Effector CD8-positive, alpha-beta T cell (primary cell): ENCODE data around the gene VKORC1L1.
"Not testable (repeated sequence)": the region's sequence is repeated elsewhere in the genome, so short reads cannot be mapped to it uniquely, and the experiment has no call there.

Experiments used
- DNase-seq: peaks from one replicate; lab custom pipeline; 2025; lab: John Stamatoyannopoulos, UW

VKORC1L1 gene

DNA sequence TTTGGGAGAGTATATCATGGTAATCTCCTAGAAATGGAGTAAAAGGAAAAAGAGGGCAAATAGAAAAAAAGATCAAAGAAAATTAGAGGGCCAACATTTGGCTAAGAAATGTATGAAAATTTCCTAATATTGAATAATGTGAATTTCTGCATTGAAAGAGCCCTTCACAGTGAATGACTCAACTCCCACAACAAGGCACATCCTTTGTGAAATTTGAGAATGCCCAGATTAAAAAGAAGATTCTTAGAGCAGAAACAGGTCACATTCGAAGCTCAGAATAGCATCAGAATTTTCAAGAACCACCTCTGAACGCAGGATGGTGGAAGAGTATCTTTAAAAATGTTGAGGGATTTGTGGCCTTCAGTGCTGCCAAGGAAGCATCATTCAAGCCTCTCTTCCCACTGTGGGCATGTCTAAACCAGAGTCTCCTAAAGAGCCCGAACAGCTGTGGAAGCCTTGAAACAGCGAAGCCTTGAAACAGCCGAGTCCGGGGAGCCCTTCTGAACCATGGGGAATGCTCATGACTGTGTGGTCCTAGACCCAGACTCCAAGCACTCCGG, 65.5 kb downstream of the VKORC1L1 start:
- no peak for DNase-seq

GRCh38 chr7:65945787-65946186, 72.9 kb downstream of the VKORC1L1 start:
- DNase-seq: not testable (repeated sequence)

GRCh38 chr7:65946904-65947303, 74.0 kb downstream of the VKORC1L1 start:
- no peak for DNase-seq

GRCh38 chr7:65951837-65952578, 79.1 kb downstream of the VKORC1L1 start:
- no peak for DNase-seq

GRCh38 chr7:65953001-65953720, 80.3 kb downstream of the VKORC1L1 start:
- DNase-seq: no peak

- no peak for DNase-seq
Measured at GRCh38 chr7:65953890-65954450, 81.1 kb downstream of the VKORC1L1 start.

GRCh38 chr7:65955718-65956117, 82.8 kb downstream of the VKORC1L1 start:
- DNase-seq: no peak

GRCh38 chr7:65960351-65961074, 87.6 kb downstream of the VKORC1L1 start:
- no peak for DNase-seq

GRCh38 chr7:65962033-65962432, 89.2 kb downstream of the VKORC1L1 start:
- no peak for DNase-seq

DNA sequence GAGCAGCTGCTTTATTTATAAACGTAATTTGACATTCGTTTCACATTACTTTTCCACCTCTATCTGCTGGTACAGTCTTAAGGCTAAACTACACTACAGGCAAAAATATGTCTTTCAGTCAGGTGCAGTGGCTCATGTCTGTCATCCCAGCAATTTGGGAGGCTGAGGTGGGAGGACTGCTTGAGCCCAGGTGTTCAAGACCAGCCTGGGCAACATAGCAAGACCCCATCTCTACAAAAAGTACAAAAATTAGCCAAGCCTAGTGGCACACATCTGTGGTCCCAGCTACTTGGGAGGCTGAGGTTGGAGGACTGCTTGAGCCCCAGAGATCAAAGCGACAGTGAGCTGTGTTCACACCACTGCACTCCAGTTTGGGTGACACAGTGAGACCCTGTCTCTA, 91.8 kb downstream of the VKORC1L1 start:
- not testable (repeated sequence) for DNase-seq

DNA sequence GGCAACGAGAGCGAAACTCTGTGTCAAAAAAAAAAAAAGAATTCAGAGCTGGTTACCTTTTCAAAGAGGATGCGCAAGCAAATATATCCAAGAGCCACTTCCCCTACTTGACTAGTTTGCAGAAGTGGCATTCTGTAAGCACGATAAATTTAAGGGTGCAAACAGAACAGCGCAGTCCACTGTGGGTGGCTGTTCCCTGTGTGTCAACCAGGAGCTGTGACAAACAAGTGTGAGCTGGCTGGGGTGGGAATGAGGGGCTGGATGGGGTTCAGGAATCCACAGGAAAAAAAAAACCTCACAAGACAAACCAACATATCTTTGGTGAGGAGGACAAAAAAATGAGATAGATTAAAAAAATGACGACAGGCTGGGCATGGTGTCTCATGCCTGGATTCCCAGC, 93.3 kb downstream of the VKORC1L1 start:
- DNase-seq: no peak

DNA sequence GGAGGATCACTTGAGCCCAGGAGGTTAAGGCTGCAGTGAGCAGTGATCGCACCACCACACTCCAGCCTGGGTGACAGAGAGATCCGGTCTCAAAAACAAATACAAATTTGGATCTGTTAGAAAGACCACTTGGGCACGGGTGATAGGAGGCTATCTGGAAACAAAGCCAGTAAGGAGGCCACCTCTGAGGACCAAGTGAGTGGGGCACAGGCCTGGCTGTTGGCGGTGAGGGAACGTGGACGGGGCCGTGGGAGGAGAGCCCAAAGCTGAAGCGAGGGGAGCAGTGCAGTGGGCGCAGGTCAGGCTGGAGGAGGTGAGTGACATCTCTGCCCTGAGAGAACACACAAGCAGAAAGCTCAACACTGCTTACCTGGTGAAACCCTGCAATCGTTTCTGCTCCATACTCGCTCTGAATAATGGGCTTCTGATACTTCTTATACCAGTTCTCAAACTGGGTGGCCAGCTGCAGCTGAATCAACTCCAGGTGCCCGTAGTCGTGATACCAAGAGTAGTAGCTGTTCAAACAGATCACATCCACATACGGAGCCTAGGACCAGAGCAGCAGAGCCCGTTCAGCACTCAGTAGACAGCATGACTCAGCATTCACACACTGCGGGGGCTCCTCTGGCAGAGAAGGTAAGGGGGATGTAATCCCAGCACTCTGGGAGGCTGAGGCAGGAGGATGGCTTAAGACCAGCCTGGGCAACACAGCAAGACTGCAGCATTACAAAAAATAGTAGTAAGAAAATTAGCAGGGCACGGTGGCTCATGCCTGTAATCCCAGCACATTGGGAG, 94.7 kb downstream of the VKORC1L1 start:
- no peak for DNase-seq

DNA sequence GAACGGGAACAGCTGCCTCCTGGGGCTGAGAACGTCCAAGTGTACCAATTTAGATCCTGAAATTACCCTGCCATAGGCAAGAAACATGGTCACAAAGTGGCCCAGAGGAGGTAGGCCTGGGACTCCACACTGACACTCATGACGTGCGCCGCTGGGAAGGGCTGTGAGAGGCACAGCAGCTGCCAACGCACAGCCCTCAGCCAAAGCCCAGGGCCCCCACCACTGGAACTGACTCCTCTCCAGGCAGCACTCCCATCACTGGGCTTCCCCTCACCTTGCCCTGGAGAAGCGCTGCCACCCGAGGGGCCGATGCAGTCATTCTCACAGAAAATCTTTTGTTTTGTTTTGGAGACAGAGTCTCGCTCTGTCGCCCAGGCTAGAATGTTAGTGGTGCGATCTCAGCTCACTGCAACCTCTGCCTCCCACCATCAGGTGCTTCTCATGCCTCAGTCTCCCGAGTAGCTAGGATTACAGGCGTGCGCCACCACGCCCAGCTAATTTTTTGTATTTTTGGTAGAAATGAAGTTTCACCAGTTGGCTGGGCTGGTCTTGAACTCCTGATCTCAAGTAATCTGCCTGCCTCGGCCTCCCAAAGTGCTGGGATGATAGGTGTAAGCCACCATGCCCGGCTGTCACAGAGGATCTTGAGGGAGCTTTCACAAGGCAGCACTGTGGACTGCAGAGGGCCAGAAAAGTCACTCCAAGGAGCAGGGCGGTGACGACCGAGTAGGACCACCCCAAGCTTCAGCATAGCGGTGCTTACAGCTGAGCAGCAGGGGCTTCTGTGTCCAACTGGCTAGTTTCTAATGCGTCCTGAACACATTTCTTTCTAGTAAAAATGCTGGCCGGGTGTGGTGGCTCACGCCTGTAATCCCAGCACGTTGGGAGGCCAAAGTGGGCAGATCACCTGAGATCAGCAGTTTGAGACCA, 95.6 kb downstream of the VKORC1L1 start:
- no peak for DNase-seq

DNA sequence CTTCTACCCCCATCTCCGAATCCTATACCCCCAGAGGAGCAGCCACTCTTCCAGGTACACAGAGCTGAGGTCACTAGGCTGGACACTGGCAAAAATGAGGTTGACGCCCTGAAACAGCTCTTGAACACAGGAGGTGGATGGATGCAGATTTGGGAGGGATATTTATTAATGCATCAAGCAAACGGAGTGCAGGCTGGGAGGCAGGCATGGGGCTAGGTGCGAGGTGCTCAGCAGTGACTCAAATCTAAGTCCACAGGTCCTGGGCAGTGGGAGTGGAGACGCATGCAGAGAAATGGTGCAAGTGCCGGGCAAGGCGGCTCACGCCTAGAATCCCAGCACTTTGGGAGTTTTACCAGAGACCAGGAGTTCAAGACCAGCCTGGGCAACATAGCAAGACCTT, 98.1 kb downstream of the VKORC1L1 start:
- no peak for DNase-seq

DNA sequence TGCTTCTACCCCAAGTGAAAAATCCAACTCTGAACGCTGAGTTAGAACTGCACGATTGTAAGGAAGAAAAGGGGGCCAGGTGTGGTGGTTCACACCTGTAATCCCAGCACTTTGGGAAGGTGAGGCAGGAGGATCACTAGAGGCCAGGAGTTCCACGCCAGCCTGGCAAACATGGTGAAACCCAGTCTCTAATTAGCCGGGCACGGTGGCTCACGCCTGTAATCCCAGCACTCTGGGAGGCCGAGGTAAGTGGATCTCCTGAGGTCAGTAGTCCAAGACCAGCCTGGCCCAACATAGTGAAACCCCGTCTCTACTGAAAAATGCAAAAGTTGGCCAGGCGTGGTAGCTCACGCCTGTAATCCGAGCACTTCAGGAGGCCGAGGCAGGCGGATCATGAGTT, 100.1 kb downstream of the VKORC1L1 start:
- DNase-seq: no peak

DNA sequence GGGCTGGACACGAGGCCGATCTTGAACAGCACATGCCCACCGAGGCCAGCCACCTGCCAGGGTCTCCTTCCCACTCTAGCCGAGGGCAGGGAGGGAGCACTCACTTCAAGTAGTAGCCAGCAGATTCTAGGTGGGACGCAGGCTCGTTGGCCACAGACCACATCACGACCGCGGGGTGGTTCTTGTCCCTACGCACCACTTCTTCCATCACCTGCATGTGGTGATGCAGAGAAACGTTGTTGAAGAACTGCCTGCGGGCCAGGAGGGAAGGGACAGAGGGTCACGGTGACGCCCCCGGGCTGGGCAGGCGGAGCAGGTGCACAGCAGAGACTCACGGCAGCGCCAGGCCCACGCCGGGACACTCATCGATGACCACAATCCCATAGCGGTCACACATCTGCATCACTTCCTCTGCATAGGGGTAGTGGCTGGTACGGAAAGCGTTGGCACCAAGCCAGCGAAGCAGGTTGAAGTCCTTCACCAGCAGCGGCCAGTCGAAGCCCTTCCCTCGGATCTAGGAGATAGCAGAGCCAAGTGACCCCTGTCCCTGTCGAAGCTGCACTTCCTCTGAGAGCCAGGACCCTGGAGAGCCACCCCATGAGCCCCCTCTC, 101.4 kb downstream of the VKORC1L1 start:
- no peak for DNase-seq

GRCh38 chr7:65974876-65975275, 102.0 kb downstream of the VKORC1L1 start:
- no peak for DNase-seq

DNA sequence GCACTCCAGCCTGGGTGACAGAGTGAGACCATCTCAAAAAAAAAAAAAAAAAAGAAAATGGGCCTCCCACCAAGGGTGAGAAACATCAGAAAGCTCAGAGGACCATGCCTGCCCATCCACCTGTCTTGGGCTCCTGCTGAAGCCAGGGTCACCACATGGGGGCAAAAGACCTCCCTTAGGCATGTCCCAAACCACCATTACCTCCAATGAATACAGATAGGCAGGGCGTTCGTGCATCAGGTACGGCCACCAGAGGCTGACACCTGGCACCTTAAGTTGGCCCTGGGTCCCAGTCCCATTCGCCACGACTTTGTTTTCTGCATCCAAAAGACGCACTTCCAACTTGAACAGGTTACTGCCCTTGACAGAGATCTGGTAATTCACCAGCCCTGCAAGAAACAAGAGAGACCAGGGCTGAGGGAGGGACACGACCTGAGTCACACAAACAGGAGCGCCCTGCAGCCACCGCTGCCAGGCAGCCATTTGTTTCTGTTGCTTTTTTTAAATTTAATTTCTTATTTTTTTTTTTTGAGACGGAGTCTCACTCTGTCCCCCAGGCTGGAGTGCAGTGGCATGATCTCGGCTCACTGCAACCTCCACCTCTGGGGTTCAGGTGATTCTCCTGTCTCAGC, 103.1 kb downstream of the VKORC1L1 start:
- no peak for DNase-seq

GRCh38 chr7:65976659-65977196, 103.9 kb downstream of the VKORC1L1 start:
- DNase-seq: no peak
